CD4-positive, alpha-beta T cell (primary cell): ENCODE results near the gene SPATA16. TPM values are rescaled to one million over a fixed set of nuclear protein-coding genes. Genes with fewer than 3 reads are reported as not detected.
"Not testable (repeated sequence)": the region's sequence is repeated elsewhere in the genome, so short reads cannot be mapped to it uniquely, and the experiment has no call there.

Source experiments
- ATAC-seq: fragments of 200-7000 bp; cut with Tn5 transposase; one replicate; pipeline ENCODE4 v1.10.0; 2022; ENCODE audit warnings: mild to moderate bottlenecking; ENCODE audit not compliant: poor library complexity
- CTCF ChIA-PET: fragments of 350-600 bp; sonication (Branson Sonifier 250); formaldehyde crosslinking; loops from one replicate; lab custom pipeline; 2021; ENCODE audit warnings: antibody characterized with exemption, inconsistent platforms; lab: Charles Lee
- POLR2A ChIA-PET: fragments of 350-600 bp; sonication (Branson Sonifier 250); formaldehyde crosslinking; loops from one replicate; lab custom pipeline; 2021; ENCODE audit warnings: antibody characterized with exemption, inconsistent platforms; lab: Charles Lee
- DNase-seq, 14 experiments: peaks; one replicate each; pipeline ENCODE4 v3.0.0-alpha.2; 2013 to 2020; ENCODE audit warnings: mixed read lengths in 2 of 14
- H3K27ac ChIP-seq, 2 donors: one replicate each; pipeline versions ENCODE4 v1.5.1 to v1.7.0; 2013; ENCODE audit warnings: low read length in 2 of 2, low read depth in 1 of 2, mild to moderate bottlenecking in 1 of 2
- H3K27me3 ChIP-seq, 2 experiments: 1 replicate in 1 of 2; 2 replicates in 1 of 2; pipeline versions ENCODE4 v1.6.1 to v1.7.0; 2013; ENCODE audit warnings: low read length in 2 of 2, control low read depth in 1 of 2, mild to moderate bottlenecking in 1 of 2, moderate library complexity in 1 of 2; ENCODE audit not compliant: insufficient read depth in 2 of 2, control insufficient read depth in 1 of 2
- H3K36me3 ChIP-seq: one replicate; pipeline ENCODE4 v1.6.1; 2013; ENCODE audit warnings: low read length, control low read depth; ENCODE audit not compliant: insufficient read depth
- H3K4me1 ChIP-seq: one replicate; pipeline ENCODE4 v1.6.1; 2013; ENCODE audit warnings: low read length, control low read depth; ENCODE audit not compliant: insufficient read depth
- H3K4me3 ChIP-seq: one replicate; pipeline ENCODE4 v1.5.1; 2013; ENCODE audit warnings: mild to moderate bottlenecking, low read length, moderate library complexity
- H3K9me3 ChIP-seq, 2 experiments: 1 replicate in 1 of 2; 2 replicates in 1 of 2; pipeline versions ENCODE4 v1.6.1 to v1.7.0; 2013; ENCODE audit warnings: low read length in 2 of 2, mild to moderate bottlenecking in 2 of 2, control low read depth in 1 of 2, moderate library complexity in 1 of 2; ENCODE audit not compliant: control insufficient read depth in 1 of 2, insufficient read depth in 1 of 2
- H3K27ac Mint-ChIP-seq: one replicate; pipeline ENCODE4 v1.8.0; 2020; ENCODE audit warnings: mixed read lengths
- H3K27me3 Mint-ChIP-seq: one replicate; pipeline ENCODE4 v1.8.0; 2021; ENCODE audit warnings: mixed read lengths
- H3K36me3 Mint-ChIP-seq: one replicate; pipeline ENCODE4 v1.8.0; 2021; ENCODE audit warnings: low read depth, mixed read lengths
- H3K4me1 Mint-ChIP-seq: one replicate; pipeline ENCODE4 v1.8.0; 2021; ENCODE audit warnings: low read depth, mixed read lengths
- H3K4me3 Mint-ChIP-seq: one replicate; pipeline ENCODE4 v1.8.0; 2020; ENCODE audit warnings: mild to moderate bottlenecking, mixed read lengths
- H3K9me3 Mint-ChIP-seq: one replicate; pipeline ENCODE4 v1.8.0; 2020; ENCODE audit warnings: mixed read lengths
- CTCF ChIP-seq: fragments of 200-600 bp; IDR thresholded peaks from one replicate; pipeline ENCODE4 v1.8.0; 2022; ENCODE audit warnings: antibody characterized with exemption, mild to moderate bottlenecking
- intact Hi-C, 2 experiments: fragments of 100-400 bp; cut with DNase I in 1 of 2; cut with micrococcal nuclease in 1 of 2; formaldehyde crosslinking; loops; one replicate each; pipeline versions ENCODE4 v1.15.1 to v1.9.0; 2023 to 2025; cut with DNase I, micrococcal nuclease
- polyA plus RNA-seq, 2 donors: library from polyadenylated mRNA; unstranded; fragments of 120-200 nt; gene quantifications; one replicate each; pipeline ENCODE4 v1.2.1, GENCODE V29; 2013
- total RNA-seq, 174 experiments: library from RNA in 2 of 174; stranded (reverse) in 2 of 174; gene quantifications; one replicate each; pipeline ENCODE4 v1.2.3 and lab custom pipeline; 2021 to 2026

The SPATA16 gene, protein sequence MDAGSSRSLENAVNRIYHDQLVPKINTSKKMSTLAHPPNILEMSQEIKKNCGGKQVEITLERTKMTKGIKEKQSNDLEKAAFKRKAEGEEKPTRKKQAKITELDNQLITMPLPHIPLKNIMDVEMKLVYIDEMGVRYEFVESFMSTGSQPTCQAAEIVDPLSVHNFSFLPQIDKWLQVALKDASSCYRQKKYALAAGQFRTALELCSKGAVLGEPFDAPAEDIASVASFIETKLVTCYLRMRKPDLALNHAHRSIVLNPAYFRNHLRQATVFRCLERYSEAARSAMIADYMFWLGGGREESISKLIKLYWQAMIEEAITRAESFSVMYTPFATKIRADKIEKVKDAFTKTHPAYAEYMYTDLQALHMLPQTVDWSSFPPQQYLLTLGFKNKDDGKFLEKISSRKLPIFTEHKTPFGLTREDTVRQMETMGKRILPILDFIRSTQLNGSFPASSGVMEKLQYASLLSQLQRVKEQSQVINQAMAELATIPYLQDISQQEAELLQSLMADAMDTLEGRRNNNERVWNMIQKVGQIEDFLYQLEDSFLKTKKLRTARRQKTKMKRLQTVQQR
- total RNA-seq (not detected), total RNA-seq (lab: John Stamatoyannopoulos, UW) (0 to 0.14 (median 0) reads per million in 172 experiments)
- polyA plus RNA-seq (2013, experiment 1 of 2), result not detected
- polyA plus RNA-seq (2013, experiment 2 of 2), result not detected

GRCh38 chr3:173140986-173141385, at the start of gene SPATA16:
Gene SPATA16 (minus strand): TSS chr3:173141235. CDS start chr3:173117731, 23,504 bp downstream.
- ATAC-seq, result no peak
- H3K9me3 Mint-ChIP-seq, result peaks cover 2% of the 10 kb centered on the region
- Histone ChIP-seq H3K36me3 (no peaks in the 10 kb centered on the region), H3K9me3 (peaks cover 0 to 4% of the 10 kb centered on the region in 2 experiments), H3K4me1 (no peaks in the 10 kb centered on the region), H3K27me3 (no peaks in the 10 kb centered on the region), H3K27ac (no peak within 1 kb of the TSS), H3K4me3 (no peak within 1 kb of the TSS)
- no peak within 1 kb of the TSS for H3K27ac Mint-ChIP-seq
- intact Hi-C loops, result no loop called here
- H3K27me3 Mint-ChIP-seq, result no peaks in the 10 kb centered on the region
- DNase-seq, result no peak
- H3K4me3 Mint-ChIP-seq, result no peak within 1 kb of the TSS
- TF ChIP-seq CTCF, result no peak
- CTCF ChIA-PET, result no interaction called here
- H3K4me1 Mint-ChIP-seq, result no peaks in the 10 kb centered on the region
- H3K36me3 Mint-ChIP-seq, result no peaks in the 10 kb centered on the region
- POLR2A ChIA-PET, result no interaction called here

DNA sequence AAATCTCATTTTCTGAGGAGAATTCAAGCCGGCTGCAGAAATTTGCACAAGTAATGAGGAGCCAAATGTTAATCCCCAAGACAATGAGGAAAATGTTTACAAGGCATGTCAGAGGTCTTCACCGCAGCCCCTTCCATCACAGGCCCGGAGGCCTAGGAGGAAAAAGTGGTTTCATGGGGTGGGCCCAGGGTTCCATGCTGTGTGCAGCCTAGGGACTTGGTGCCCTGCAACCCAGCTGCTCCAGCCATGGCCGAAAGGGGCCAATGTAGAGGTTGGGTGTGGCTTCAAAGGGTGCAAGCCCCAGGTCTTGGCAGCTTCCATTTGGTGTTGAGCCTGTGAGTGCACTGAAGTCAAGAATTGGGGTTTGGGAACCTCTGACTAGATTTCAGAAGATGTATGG, 42.0 kb upstream of the SPATA16 start:
- H3K27me3 Mint-ChIP-seq, ATAC-seq, DNase-seq, H3K27ac Mint-ChIP-seq, intact Hi-C loops, H3K4me1 Mint-ChIP-seq, CTCF ChIA-PET, H3K27me3 ChIP-seq, POLR2A ChIA-PET, H3K4me1 ChIP-seq, H3K36me3 Mint-ChIP-seq, H3K36me3 ChIP-seq, H3K4me3 ChIP-seq, H3K9me3 ChIP-seq, H3K27ac ChIP-seq, H3K4me3 Mint-ChIP-seq: not testable (repeated sequence)
- peaks cover 13% of the 10 kb centered on the region for H3K9me3 Mint-ChIP-seq

DNA sequence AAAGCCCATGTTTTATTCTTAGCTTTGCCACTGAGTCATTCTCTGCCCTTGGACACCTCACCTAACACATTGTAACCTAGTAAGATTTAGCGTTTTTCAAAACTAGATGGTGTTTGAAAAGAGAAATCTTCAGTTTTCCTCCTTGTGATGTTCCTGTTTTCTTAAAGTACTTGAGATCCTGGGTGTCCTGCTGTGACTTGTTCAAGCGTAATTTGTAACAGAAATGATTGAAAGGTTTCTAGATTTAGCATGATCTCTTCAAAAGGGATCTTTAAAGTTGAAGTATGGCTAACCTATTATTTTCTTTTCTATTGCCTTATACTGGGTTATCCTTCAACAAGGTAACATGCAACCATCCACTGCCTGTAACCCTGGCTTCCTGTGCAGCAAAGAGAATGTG, 32.6 kb upstream of the SPATA16 start:
- intact Hi-C loops, result no loop called here
- Mint-ChIP-seq H3K27me3 (no peaks in the 10 kb centered on the region), H3K9me3 (no peaks in the 10 kb centered on the region), H3K36me3 (no peaks in the 10 kb centered on the region), H3K27ac (no peak overlapping the region), H3K4me1 (no peaks in the 10 kb centered on the region), H3K4me3 (no peak overlapping the region)
- Histone ChIP-seq H3K9me3 (no peaks in the 10 kb centered on the region), H3K27ac (no peak overlapping the region), H3K36me3 (no peaks in the 10 kb centered on the region), H3K4me1 (no peaks in the 10 kb centered on the region), H3K27me3 (no peaks in the 10 kb centered on the region), H3K4me3 (no peak overlapping the region)
- ChIA-PET POLR2A (no interaction called here), CTCF (no interaction called here)
- DNase-seq (no peak), ATAC-seq (no peak)
- no peak for TF ChIP-seq CTCF

DNA sequence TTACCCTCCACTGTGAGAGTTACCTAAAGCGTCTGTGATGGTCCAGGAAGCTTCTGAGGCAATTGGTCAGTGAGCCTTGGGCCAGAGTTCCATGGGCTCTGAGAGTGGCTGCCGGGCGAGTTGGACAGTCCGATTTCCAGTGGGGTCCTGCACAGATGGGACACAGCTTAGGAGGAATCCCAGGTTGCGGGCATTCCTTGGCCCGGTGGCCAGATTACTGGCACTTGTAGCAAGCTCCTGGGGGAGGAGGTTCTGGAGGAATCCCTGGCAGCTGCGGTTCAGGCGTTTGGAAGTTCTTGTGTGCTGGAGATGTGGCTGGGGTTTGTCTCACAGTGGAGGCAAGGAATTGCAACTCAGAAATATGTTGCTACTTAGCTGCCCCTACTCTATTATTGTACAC, 18.1 kb upstream of the SPATA16 start:
- H3K4me1 Mint-ChIP-seq, H3K4me1 ChIP-seq, intact Hi-C loops, H3K36me3 ChIP-seq, H3K4me3 Mint-ChIP-seq, H3K9me3 ChIP-seq, H3K4me3 ChIP-seq, H3K9me3 Mint-ChIP-seq, DNase-seq, H3K27me3 ChIP-seq, H3K27ac Mint-ChIP-seq, POLR2A ChIA-PET, ATAC-seq, H3K27ac ChIP-seq, H3K36me3 Mint-ChIP-seq, CTCF ChIA-PET, H3K27me3 Mint-ChIP-seq: not testable (repeated sequence)

DNA sequence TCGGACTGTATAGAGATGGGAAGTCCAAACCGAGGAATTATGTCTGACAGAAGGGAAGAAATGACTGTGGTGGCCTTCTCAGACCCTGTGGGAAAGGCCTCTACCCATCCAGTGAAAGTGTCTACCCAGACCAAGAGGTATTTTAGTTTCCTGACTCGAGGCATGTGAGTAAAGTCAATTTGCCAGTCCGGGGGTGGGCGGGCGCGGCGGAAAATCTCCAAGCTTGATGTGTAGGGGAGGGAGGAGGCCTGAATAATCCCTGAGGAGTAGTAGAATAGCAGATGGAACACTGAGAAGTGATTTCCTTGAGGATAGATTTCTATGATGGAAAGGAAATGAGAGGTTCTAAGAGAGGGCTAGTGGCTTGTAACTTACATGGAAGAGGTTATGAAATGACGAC, 15.5 kb upstream of the SPATA16 start:
- H3K4me3 Mint-ChIP-seq, H3K27ac Mint-ChIP-seq, DNase-seq, CTCF ChIA-PET, H3K4me1 Mint-ChIP-seq, intact Hi-C loops, H3K27me3 ChIP-seq, ATAC-seq, H3K36me3 Mint-ChIP-seq, H3K9me3 Mint-ChIP-seq, H3K27ac ChIP-seq, POLR2A ChIA-PET, H3K4me1 ChIP-seq, H3K9me3 ChIP-seq, H3K36me3 ChIP-seq, H3K4me3 ChIP-seq, H3K27me3 Mint-ChIP-seq: not testable (repeated sequence)
